ENCODE data around the gene GRIN2A. TPM values are rescaled to one million over a fixed set of nuclear protein-coding genes. Genes with fewer than 3 reads are reported as not detected.

Gene GRIN2A
- total and polyA plus RNA-seq, 4 donors, result 11.2 to 42.6 (median 20.0) TPM

- WGBS (ENCODE audit: insufficient coverage), result 83% methylated on average over 1 of the region's 3 CpGs
- H3K4me3 ChIP-seq (ENCODE audit: low read depth, low read length), result no peak overlapping the region
- no peak for DNase-seq (ENCODE audit: low read depth in 4 of 6, low spot score in 6 of 6)
Measured at GRCh38 chr16:9843424-9844018, 338.7 kb downstream of the GRIN2A start.

GRCh38 chr16:9840761-9841665 is 341.2 kb downstream of the GRIN2A start:
- Histone ChIP-seq H3K4me3 (ENCODE audit: low read depth, low read length) (no peak overlapping the region), H3K36me3 (ENCODE audit: control insufficient read depth, insufficient read depth, low read length) (no peaks in the 10 kb centered on the region), H3K9me3 (ENCODE audit: control insufficient read depth, insufficient read depth, low read length) (no peaks in the 10 kb centered on the region), H3K27me3 (ENCODE audit: control insufficient read depth, insufficient read depth, low read length) (no peaks in the 10 kb centered on the region), H3K4me1 (ENCODE audit: control insufficient read depth, insufficient read depth, low read length) (no peaks in the 10 kb centered on the region), H3K27ac (ENCODE audit: low read depth, low read length) (no peak overlapping the region)
- no peak for DNase-seq (ENCODE audit: low read depth in 4 of 6, low spot score in 6 of 6)
- WGBS (ENCODE audit: insufficient coverage), result 60% methylated on average over 1 of the region's 4 CpGs

More at GRCh38 chr16:9843424-9844018, 338.7 kb downstream of the GRIN2A start:
- H3K4me1 ChIP-seq (ENCODE audit: control insufficient read depth, insufficient read depth, low read length), result no peaks in the 10 kb centered on the region
- no peaks in the 10 kb centered on the region for H3K9me3 ChIP-seq (ENCODE audit: control insufficient read depth, insufficient read depth, low read length)
- H3K27me3 ChIP-seq (ENCODE audit: control insufficient read depth, insufficient read depth, low read length), result no peaks in the 10 kb centered on the region
- H3K36me3 ChIP-seq (ENCODE audit: control insufficient read depth, insufficient read depth, low read length), result no peaks in the 10 kb centered on the region
- H3K27ac ChIP-seq (ENCODE audit: low read depth, low read length), result no peak overlapping the region

- no peaks in the 10 kb centered on the region for H3K36me3 ChIP-seq (ENCODE audit: control insufficient read depth, insufficient read depth, low read length)
- no peak for DNase-seq (ENCODE audit: low read depth in 4 of 6, low spot score in 6 of 6)
- no peaks in the 10 kb centered on the region for H3K27me3 ChIP-seq (ENCODE audit: control insufficient read depth, insufficient read depth, low read length)
- H3K9me3 ChIP-seq (ENCODE audit: control insufficient read depth, insufficient read depth, low read length), result no peaks in the 10 kb centered on the region
- H3K4me3 ChIP-seq (ENCODE audit: low read depth, low read length), result no peak overlapping the region
- no peaks in the 10 kb centered on the region for H3K4me1 ChIP-seq (ENCODE audit: control insufficient read depth, insufficient read depth, low read length)
- no peak overlapping the region for H3K27ac ChIP-seq (ENCODE audit: low read depth, low read length)
- WGBS (ENCODE audit: insufficient coverage), result 90% methylated on average over 2 of the region's 2 CpGs
Measured at GRCh38 chr16:9837481-9837880, 344.7 kb downstream of the GRIN2A start.

- Histone ChIP-seq H3K27ac (ENCODE audit: low read depth, low read length) (no peak overlapping the region), H3K27me3 (ENCODE audit: control insufficient read depth, insufficient read depth, low read length) (no peaks in the 10 kb centered on the region), H3K36me3 (ENCODE audit: control insufficient read depth, insufficient read depth, low read length) (no peaks in the 10 kb centered on the region), H3K4me1 (ENCODE audit: control insufficient read depth, insufficient read depth, low read length) (no peaks in the 10 kb centered on the region), H3K9me3 (ENCODE audit: control insufficient read depth, insufficient read depth, low read length) (no peaks in the 10 kb centered on the region), H3K4me3 (ENCODE audit: low read depth, low read length) (no peak overlapping the region)
- no CpG with 5 or more reads among the region's 9 CpGs for WGBS (ENCODE audit: insufficient coverage)
- DNase-seq (ENCODE audit: low read depth in 4 of 6, low spot score in 6 of 6), result peak in 1 of 6 donors; percentile 45
Measured at GRCh38 chr16:9836118-9836736, 346.0 kb downstream of the GRIN2A start.

- Histone ChIP-seq H3K27ac (ENCODE audit: low read depth, low read length) (no peak overlapping the region), H3K4me1 (ENCODE audit: control insufficient read depth, insufficient read depth, low read length) (no peaks in the 10 kb centered on the region), H3K27me3 (ENCODE audit: control insufficient read depth, insufficient read depth, low read length) (no peaks in the 10 kb centered on the region), H3K9me3 (ENCODE audit: control insufficient read depth, insufficient read depth, low read length) (no peaks in the 10 kb centered on the region), H3K4me3 (ENCODE audit: low read depth, low read length) (no peak overlapping the region), H3K36me3 (ENCODE audit: control insufficient read depth, insufficient read depth, low read length) (no peaks in the 10 kb centered on the region)
- whole genome bisulfite sequencing (ENCODE audit: insufficient coverage), result 53% methylated on average over 7 of the region's 9 CpGs
- no peak for DNase-seq (ENCODE audit: low read depth in 4 of 6, low spot score in 6 of 6)
Measured at GRCh38 chr16:9827062-9827752, 355.0 kb downstream of the GRIN2A start.

GRCh38 chr16:9826656-9827055 is 355.6 kb downstream of the GRIN2A start:
- peak in 1 of 6 donors; percentile 63 for DNase-seq (ENCODE audit: low read depth in 4 of 6, low spot score in 6 of 6)
- H3K27ac ChIP-seq (ENCODE audit: low read depth, low read length), result no peak overlapping the region
- no peaks in the 10 kb centered on the region for H3K36me3 ChIP-seq (ENCODE audit: control insufficient read depth, insufficient read depth, low read length)
- H3K9me3 ChIP-seq (ENCODE audit: control insufficient read depth, insufficient read depth, low read length), result no peaks in the 10 kb centered on the region
- H3K4me3 ChIP-seq (ENCODE audit: low read depth, low read length), result no peak overlapping the region
- H3K27me3 ChIP-seq (ENCODE audit: control insufficient read depth, insufficient read depth, low read length), result no peaks in the 10 kb centered on the region
- WGBS (ENCODE audit: insufficient coverage), result 71% methylated on average over 1 of the region's 2 CpGs
- no peaks in the 10 kb centered on the region for H3K4me1 ChIP-seq (ENCODE audit: control insufficient read depth, insufficient read depth, low read length)

GRCh38 chr16:9824200-9825068 is 357.8 kb downstream of the GRIN2A start:
- no peak overlapping the region for H3K27ac ChIP-seq (ENCODE audit: low read depth, low read length)
- H3K36me3 ChIP-seq (ENCODE audit: control insufficient read depth, insufficient read depth, low read length), result no peaks in the 10 kb centered on the region
- no peaks in the 10 kb centered on the region for H3K9me3 ChIP-seq (ENCODE audit: control insufficient read depth, insufficient read depth, low read length)
- no peaks in the 10 kb centered on the region for H3K27me3 ChIP-seq (ENCODE audit: control insufficient read depth, insufficient read depth, low read length)
- no peak overlapping the region for H3K4me3 ChIP-seq (ENCODE audit: low read depth, low read length)
- H3K4me1 ChIP-seq (ENCODE audit: control insufficient read depth, insufficient read depth, low read length), result peaks cover 7% of the 10 kb centered on the region
- DNase-seq (ENCODE audit: low read depth in 4 of 6, low spot score in 6 of 6), result peak in 1 of 6 donors; percentile 38
- WGBS (ENCODE audit: insufficient coverage), result 89% methylated on average over 2 of the region's 12 CpGs

- H3K9me3 ChIP-seq (ENCODE audit: control insufficient read depth, insufficient read depth, low read length), result no peaks in the 10 kb centered on the region
- no CpG with 5 or more reads among the region's 3 CpGs for WGBS (ENCODE audit: insufficient coverage)
- DNase-seq (ENCODE audit: low read depth in 4 of 6, low spot score in 6 of 6), result no peak
- no peak overlapping the region for H3K4me3 ChIP-seq (ENCODE audit: low read depth, low read length)
- H3K27ac ChIP-seq (ENCODE audit: low read depth, low read length), result no peak overlapping the region
- no peaks in the 10 kb centered on the region for H3K36me3 ChIP-seq (ENCODE audit: control insufficient read depth, insufficient read depth, low read length)
- peaks cover 7% of the 10 kb centered on the region for H3K4me1 ChIP-seq (ENCODE audit: control insufficient read depth, insufficient read depth, low read length)
- no peaks in the 10 kb centered on the region for H3K27me3 ChIP-seq (ENCODE audit: control insufficient read depth, insufficient read depth, low read length)
Measured at GRCh38 chr16:9823510-9823909, 358.7 kb downstream of the GRIN2A start.

- H3K27ac ChIP-seq (ENCODE audit: low read depth, low read length), result no peak overlapping the region
- 80% methylated on average over 3 of the region's 7 CpGs for WGBS (ENCODE audit: insufficient coverage)
- H3K27me3 ChIP-seq (ENCODE audit: control insufficient read depth, insufficient read depth, low read length), result no peaks in the 10 kb centered on the region
- no peaks in the 10 kb centered on the region for H3K9me3 ChIP-seq (ENCODE audit: control insufficient read depth, insufficient read depth, low read length)
- H3K4me1 ChIP-seq (ENCODE audit: control insufficient read depth, insufficient read depth, low read length), result peaks cover 7% of the 10 kb centered on the region
- no peaks in the 10 kb centered on the region for H3K36me3 ChIP-seq (ENCODE audit: control insufficient read depth, insufficient read depth, low read length)
- H3K4me3 ChIP-seq (ENCODE audit: low read depth, low read length), result no peak overlapping the region
- DNase-seq (ENCODE audit: low read depth in 4 of 6, low spot score in 6 of 6), result no peak
Measured at GRCh38 chr16:9821970-9822369, 360.3 kb downstream of the GRIN2A start.

Data from spinal cord (tissue), 10 donors.